Effector memory CD4-positive, alpha-beta T cell (primary cell): ENCODE measurements around the gene SMKR1.
A peak's percentile ranks its signal among the peaks of the same experiment; 100 is the strongest.

Source experiments
- DNase-seq, 3 donors: peaks; one replicate each; pipeline ENCODE4 v3.0.0-alpha.2; 2020
- H3K27ac ChIP-seq: 2 replicates; pipeline ENCODE4 v1.7.0; 2013; ENCODE audit warnings: mild to moderate bottlenecking, low read length, moderate library complexity; ENCODE audit not compliant: insufficient read depth, poor library complexity, severe bottlenecking
- H3K27me3 ChIP-seq: replicated peaks from 2 replicates; pipeline ENCODE4 v1.7.0; 2013; ENCODE audit warnings: mild to moderate bottlenecking, low read length; ENCODE audit not compliant: insufficient read depth, control insufficient read depth, poor library complexity, severe bottlenecking
- H3K36me3 ChIP-seq: 2 replicates; pipeline ENCODE4 v1.7.0; 2013; ENCODE audit warnings: mild to moderate bottlenecking, low read length, moderate library complexity; ENCODE audit not compliant: control insufficient read depth, insufficient read depth
- H3K4me1 ChIP-seq: 2 replicates; pipeline ENCODE4 v1.7.0; 2013; ENCODE audit warnings: low read length, mild to moderate bottlenecking; ENCODE audit not compliant: control insufficient read depth, insufficient read depth, poor library complexity, severe bottlenecking
- H3K4me3 ChIP-seq: 2 replicates; pipeline ENCODE4 v1.7.0; 2013; ENCODE audit warnings: low read length, low read depth, mild to moderate bottlenecking; ENCODE audit not compliant: insufficient read depth, poor library complexity, severe bottlenecking
- H3K9me3 ChIP-seq: 2 replicates; pipeline ENCODE4 v1.7.0; 2013; ENCODE audit warnings: mild to moderate bottlenecking, low read length, moderate library complexity; ENCODE audit not compliant: control insufficient read depth
- total RNA-seq, 3 donors: gene quantifications; one replicate each; lab custom pipeline; 2026; lab: John Stamatoyannopoulos, UW

The SMKR1 gene
- total RNA-seq, result 0.35 to 1.0 (median 0.58) reads per million in 3 donors

DNA sequence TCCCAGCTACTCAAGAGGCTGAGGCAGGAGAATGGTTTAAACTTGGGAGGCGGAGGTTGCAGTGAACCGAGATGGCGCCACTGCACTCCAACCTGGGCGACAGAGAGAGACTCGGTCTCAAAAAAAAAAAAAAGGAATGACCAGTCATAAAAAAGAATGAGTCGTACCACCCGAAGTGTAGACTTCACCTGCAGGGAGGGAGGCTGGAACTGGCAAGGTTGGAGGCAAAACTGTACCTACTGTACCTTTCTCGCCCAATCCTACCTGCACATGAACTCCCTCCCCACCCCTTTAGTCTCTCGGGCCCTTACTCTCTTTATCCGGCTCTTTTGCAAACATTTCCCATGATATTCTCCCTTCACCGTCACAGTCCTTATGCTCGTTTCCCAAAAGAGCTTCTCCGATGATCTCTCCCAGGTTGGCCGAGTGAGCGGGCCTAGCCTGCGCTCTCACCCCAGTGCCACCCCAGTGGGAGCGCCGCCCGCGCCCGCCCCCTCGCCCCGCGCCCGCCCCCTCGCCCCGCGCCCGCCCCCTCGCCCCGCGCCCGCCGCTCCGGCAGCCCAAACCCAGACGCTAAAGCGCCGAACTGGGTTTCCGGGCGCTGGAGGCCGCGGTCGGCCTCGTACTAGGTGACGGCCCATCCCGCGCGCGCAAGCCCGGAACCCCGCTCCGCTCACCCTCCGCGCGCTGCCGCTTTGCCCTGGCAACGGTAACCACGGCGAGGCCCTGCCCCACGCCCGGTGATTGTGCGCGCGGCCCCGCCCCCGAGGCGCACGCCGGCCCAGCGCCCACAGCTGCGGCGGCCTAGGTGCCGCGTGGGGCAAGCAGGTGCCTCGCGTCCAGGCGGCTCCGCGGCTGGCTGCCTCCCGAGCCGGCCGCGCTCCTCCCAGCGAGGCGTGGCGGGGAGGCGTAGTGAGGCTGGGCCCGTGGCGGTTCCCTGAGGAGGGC lies at the start of gene SMKR1:
Gene SMKR1 (plus strand): TSS at position 772 of the 948 bp plus-strand sequence. CDS start 294 bp downstream, outside the sequence.
- H3K36me3 ChIP-seq, result no peaks in the 10 kb centered on the region
- DNase-seq, result peak; percentile 89 to 93 (median 93)
- H3K27ac ChIP-seq, result peak within 1 kb of the TSS; percentile 61
- H3K4me3 ChIP-seq, result peak within 1 kb of the TSS; percentile 55
- peaks cover 4% of the 10 kb centered on the region for H3K4me1 ChIP-seq
- no peaks in the 10 kb centered on the region for H3K9me3 ChIP-seq
- H3K27me3 ChIP-seq, result no peaks in the 10 kb centered on the region

DNA sequence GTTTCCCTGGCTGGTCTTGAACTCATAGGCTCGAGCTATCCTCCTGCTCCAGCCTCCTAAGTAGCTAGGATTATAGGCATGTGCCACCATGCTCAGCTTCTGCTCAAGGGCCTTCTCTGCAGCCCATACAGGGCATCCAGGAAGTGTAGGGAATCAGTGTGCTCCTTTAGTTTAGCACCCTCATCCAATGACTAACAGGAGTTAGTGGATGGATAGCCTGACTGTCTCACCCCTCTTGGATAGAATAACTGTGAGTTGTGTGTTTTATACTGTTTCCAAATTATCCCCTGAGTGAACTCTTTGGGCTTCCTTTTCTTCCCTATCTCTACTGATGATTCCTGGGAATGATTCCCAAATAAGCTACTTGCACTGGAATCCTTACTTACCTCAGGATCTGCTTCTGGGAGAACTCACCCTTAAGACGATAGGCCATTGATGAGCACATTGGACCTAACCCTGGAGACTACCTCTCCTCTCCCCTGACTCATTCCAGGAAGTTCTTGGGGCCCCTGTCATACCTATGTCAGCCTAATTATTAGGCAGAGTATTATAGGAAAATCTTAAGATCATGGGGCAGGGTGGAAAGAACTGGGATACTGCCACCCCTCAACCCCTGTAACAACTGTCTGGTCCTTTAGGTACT lies 49.6 kb upstream of the SMKR1 start:
- no peak for DNase-seq
- no peaks in the 10 kb centered on the region for H3K4me1 ChIP-seq
- H3K27ac ChIP-seq, result no peak overlapping the region
- H3K27me3 ChIP-seq, result no peaks in the 10 kb centered on the region
- H3K4me3 ChIP-seq, result no peak overlapping the region
- H3K9me3 ChIP-seq, result no peaks in the 10 kb centered on the region
- no peaks in the 10 kb centered on the region for H3K36me3 ChIP-seq

DNA sequence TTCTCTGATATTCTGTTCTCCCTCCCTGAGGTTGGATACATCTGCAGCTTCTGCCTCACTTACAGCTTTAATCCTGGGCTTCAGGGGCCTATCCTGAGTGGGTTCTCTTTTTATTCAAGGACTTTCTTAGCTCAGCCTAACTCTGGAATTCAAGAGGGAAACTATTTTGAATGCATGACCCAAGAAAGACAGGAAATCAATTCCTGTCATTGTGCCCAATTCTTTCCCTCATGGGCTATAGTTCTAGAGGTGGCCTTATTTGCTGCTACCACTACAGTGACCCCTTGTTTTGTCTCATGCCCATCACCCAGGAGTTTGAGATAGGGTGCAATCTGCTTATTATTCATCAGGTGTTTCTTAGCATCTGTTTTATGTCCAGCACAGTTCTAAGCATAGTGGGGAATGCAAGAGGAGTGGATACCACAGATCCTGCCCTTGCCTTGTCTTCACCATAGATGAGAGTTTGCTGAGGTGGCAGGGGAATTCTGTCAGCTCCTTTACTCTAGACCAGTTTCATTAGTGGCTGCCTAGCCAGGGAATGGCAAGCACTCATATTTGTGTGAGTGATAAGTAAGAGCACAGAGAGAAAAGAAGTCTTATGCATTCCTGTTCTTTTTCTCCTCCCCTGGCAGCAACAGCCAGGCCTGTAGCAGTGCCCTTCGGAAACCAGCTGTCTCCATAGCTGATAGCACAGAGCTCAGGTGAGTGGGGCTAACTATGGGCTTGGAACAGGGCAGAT lies 48.7 kb upstream of the SMKR1 start:
- Histone ChIP-seq H3K4me3 (no peak overlapping the region), H3K36me3 (no peaks in the 10 kb centered on the region), H3K27me3 (no peaks in the 10 kb centered on the region), H3K9me3 (no peaks in the 10 kb centered on the region), H3K27ac (no peak overlapping the region), H3K4me1 (no peaks in the 10 kb centered on the region)
- no peak for DNase-seq

DNA sequence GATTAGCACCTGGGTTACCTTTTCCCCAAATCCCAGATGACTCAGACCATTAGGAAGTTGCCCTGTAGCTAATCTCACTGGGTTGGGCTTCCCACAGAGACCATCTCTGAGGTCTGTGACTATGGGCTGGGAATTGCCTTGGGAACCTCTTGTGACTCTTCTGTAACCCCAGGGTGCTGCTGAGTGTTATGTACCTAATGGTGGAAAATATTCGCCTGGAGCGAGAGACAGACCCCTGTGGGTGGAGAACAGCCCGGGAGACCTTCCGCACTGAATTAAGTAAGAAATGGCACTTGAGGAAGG lies 48.1 kb upstream of the SMKR1 start:
- Histone ChIP-seq H3K27ac (no peak overlapping the region), H3K4me1 (no peaks in the 10 kb centered on the region), H3K36me3 (no peaks in the 10 kb centered on the region), H3K4me3 (no peak overlapping the region), H3K27me3 (no peaks in the 10 kb centered on the region), H3K9me3 (no peaks in the 10 kb centered on the region)
- no peak for DNase-seq

DNA sequence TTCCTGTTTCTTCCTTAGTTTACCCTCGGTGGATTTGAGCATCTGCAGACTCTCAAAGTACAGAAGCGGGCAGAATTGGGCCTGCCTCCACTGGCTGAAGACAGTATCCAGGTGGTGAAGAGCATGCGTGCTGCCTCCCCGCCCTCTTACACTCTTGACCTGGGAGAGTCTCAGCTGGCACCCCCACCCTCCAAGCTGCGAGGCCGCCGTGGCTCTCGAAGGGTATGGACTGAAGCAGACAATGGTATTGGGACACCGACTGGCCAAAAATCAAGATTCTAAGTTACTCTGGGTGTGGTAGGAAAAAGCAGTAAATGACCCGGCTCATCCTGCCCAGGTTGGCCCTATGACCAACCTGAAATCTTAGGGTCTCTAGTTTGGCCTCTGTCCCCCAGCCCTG lies 45.9 kb upstream of the SMKR1 start:
- Histone ChIP-seq H3K4me1 (no peaks in the 10 kb centered on the region), H3K27me3 (no peaks in the 10 kb centered on the region), H3K9me3 (no peaks in the 10 kb centered on the region), H3K27ac (no peak overlapping the region), H3K36me3 (no peaks in the 10 kb centered on the region), H3K4me3 (no peak overlapping the region)
- DNase-seq, result no peak

DNA sequence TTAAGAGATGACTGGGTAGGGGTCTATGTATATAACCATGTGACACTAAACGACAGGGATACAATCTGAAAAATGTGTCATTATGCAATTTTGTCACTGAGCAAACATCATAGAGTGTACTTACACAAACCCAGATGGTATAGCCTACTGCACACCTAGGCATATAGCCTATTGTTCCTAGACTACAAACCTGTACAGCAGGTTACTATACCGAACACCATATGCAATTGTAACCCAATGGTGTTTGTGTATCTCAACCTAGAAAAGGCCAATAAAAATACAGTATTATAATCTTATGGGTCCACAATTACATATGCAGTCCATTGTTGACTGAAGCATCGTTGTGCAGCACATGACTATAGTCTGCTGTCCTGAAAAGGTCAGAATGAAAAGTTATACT lies 45.2 kb upstream of the SMKR1 start:
- no peak for DNase-seq
- Histone ChIP-seq H3K4me1 (no peaks in the 10 kb centered on the region), H3K27ac (no peak overlapping the region), H3K36me3 (no peaks in the 10 kb centered on the region), H3K27me3 (no peaks in the 10 kb centered on the region), H3K4me3 (no peak overlapping the region), H3K9me3 (no peaks in the 10 kb centered on the region)

DNA sequence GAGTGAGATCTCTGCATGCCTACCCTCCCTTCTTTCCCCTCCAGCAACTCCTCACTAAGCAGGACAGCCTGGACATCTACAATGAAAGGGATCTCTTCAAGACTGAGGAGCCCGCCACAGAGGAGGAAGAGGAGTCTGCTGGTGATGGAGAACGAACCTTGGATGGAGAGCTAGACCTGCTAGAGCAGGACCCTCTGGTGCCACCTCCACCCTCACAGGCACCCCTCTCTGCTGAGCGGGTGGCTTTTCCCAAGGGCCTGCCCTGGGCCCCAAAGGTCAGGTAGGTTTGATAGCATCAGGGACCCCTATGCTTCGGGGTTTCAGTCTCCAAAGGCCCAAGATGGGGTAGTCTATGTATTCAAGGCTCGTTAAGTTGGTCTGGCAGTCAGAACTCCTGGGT lies 44.2 kb upstream of the SMKR1 start:
- Histone ChIP-seq H3K4me1 (no peaks in the 10 kb centered on the region), H3K27ac (no peak overlapping the region), H3K9me3 (no peaks in the 10 kb centered on the region), H3K4me3 (no peak overlapping the region), H3K36me3 (no peaks in the 10 kb centered on the region), H3K27me3 (no peaks in the 10 kb centered on the region)
- DNase-seq, result no peak

DNA sequence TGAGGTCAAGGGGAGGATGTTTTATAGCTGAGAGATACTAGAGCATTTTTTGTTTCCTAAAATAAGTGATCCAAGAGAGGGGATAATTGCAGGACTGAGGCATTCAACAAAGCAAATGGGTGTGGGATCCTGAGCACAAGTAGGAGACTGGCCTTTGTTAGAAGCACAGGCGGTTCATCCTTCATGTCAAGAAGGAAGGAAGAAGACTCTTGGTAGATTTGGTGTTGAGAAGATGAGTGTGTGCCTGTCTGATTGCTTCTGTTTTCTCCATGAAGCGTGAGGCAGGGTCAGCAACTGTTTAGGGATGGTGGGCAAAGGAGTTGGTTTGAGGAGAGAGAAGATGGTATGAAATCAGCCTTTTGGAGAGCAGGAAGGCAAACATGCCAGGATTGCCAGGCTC lies 40.5 kb upstream of the SMKR1 start:
- Histone ChIP-seq H3K27ac (no peak overlapping the region), H3K27me3 (no peaks in the 10 kb centered on the region), H3K36me3 (no peaks in the 10 kb centered on the region), H3K4me3 (no peak overlapping the region), H3K9me3 (no peaks in the 10 kb centered on the region), H3K4me1 (no peaks in the 10 kb centered on the region)
- no peak for DNase-seq

DNA sequence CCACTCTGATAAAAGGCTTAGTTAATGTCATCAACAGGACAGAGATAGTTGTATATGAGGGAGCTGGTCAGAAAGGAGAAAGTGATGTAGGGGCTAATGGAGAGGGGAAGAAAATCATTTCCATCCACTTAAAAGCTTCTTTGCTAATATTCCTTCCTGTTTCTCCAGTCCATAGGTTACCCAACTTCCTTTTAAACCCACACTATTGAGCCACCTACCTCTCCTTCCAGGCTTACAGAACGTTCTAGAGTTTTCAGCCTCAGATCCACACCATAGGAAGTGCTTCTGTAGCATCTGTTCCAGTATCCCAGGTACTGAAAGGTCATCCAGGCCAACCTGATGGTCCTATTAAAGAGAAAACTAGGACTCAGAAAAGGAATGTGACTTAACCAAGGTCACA lies 39.9 kb upstream of the SMKR1 start:
- no peak overlapping the region for H3K4me3 ChIP-seq
- H3K36me3 ChIP-seq, result no peaks in the 10 kb centered on the region
- H3K4me1 ChIP-seq, result no peaks in the 10 kb centered on the region
- H3K27me3 ChIP-seq, result no peaks in the 10 kb centered on the region
- H3K27ac ChIP-seq, result no peak overlapping the region
- no peak for DNase-seq
- H3K9me3 ChIP-seq, result no peaks in the 10 kb centered on the region

DNA sequence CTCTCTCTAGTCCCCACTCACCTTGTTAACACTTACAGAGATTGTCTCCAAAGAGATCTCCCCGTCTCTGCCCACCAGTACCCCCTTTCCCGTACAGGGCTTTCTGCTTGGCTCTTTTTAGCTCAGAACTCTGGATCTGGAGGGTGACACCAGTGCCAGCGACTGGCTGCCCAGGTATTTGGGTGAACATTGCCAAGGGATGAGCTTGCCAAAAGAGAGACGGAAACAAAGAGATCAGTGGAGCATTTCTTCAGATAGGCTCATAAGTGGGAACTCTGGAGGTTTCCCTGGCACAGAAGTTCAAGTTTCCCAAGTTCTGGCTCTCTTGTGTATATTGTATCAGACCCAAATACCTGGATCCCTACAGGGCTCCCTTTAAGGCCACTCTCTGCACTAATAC lies 38.1 kb upstream of the SMKR1 start:
- no peaks in the 10 kb centered on the region for H3K9me3 ChIP-seq
- no peaks in the 10 kb centered on the region for H3K36me3 ChIP-seq
- DNase-seq, result no peak
- H3K4me3 ChIP-seq, result no peak overlapping the region
- no peaks in the 10 kb centered on the region for H3K27me3 ChIP-seq
- H3K4me1 ChIP-seq, result no peaks in the 10 kb centered on the region
- H3K27ac ChIP-seq, result no peak overlapping the region
